Endothelial cell of umbilical vein (primary cell): ENCODE data around the gene SNX5. TPM values are rescaled to one million over a fixed set of nuclear protein-coding genes. Genes with fewer than 3 reads are reported as not detected.

Experiments
- BruUV-seq: library from RNA; stranded (reverse); fragments of 400-500 nt; replicated peaks from 2 replicates; lab custom pipeline; 2021; lab: Mats Ljungman, UMichigan
- CTCF ChIA-PET: fragments of 300-600, 350-600 bp; sonication (Branson Sonifier 250); formaldehyde crosslinking; loops from one replicate; lab custom pipeline; 2021; ENCODE audit warnings: antibody characterized with exemption, inconsistent platforms; lab: Charles Lee
- POLR2A ChIA-PET: fragments of 300-600, 350-600 bp; sonication (Branson Sonifier 250); formaldehyde crosslinking; loops from one replicate; lab custom pipeline; 2021; ENCODE audit warnings: antibody characterized with exemption, inconsistent platforms; lab: Charles Lee
- DNase-seq: peaks from one replicate; pipeline ENCODE4 v3.0.0-alpha.2; 2011; ENCODE audit warnings: low read depth, low spot score
- FAIRE-seq: peaks from 2 replicates; lab custom pipeline; 2011; peaks lifted over from hg19 to GRCh38; lab: Jason Lieb, UNC
- H2AFZ ChIP-seq: 2 replicates; pipeline ENCODE4 v1.6.0; 2012; ENCODE audit warnings: low read depth, low read length, control low read depth, inconsistent platforms
- H3K27ac ChIP-seq: 2 replicates; pipeline ENCODE4 v1.5.1; 2011; ENCODE audit warnings: low read depth, mild to moderate bottlenecking, control low read depth, low read length, moderate library complexity; ENCODE audit not compliant: insufficient read depth
- H3K27me3 ChIP-seq, 2 experiments: 2 replicates each; pipeline versions ENCODE4 v1.6.0 to v1.6.1; 2011; ENCODE audit warnings: low read length in 2 of 2, mixed read lengths in 1 of 2; ENCODE audit not compliant: control insufficient read depth in 2 of 2, insufficient read depth in 2 of 2
- H3K36me3 ChIP-seq, 2 experiments: 2 replicates in 1 of 2; 3 replicates in 1 of 2; pipeline ENCODE4 v1.5.1; 2011; ENCODE audit warnings: low read length in 2 of 2, mild to moderate bottlenecking in 1 of 2, moderate library complexity in 1 of 2; ENCODE audit not compliant: control insufficient read depth in 2 of 2, insufficient read depth in 2 of 2; ENCODE audit errors: extremely low read depth in 1 of 2
- H3K4me1 ChIP-seq: 3 replicates; pipeline ENCODE4 v1.5.1; 2011; ENCODE audit warnings: mild to moderate bottlenecking, low read length; ENCODE audit not compliant: control insufficient read depth, insufficient read depth; ENCODE audit errors: extremely low read depth
- H3K4me2 ChIP-seq: 2 replicates; pipeline ENCODE4 v1.6.1; 2011; ENCODE audit warnings: low read length, control low read depth, mixed read lengths; ENCODE audit not compliant: insufficient read depth
- H3K4me3 ChIP-seq, 3 experiments: fragments of 200-600 bp in 1 of 3; sonication (generic), shearing (Covaris generic) in 1 of 3; replicated peaks in 1 of 3; 2 replicates each; pipeline ENCODE4 v1.5.1; 2011 to 2016; ENCODE audit warnings: control low read depth in 3 of 3, low read length in 3 of 3, mild to moderate bottlenecking in 2 of 3, inconsistent platforms in 1 of 3, low read depth in 1 of 3, moderate library complexity in 1 of 3; ENCODE audit not compliant: insufficient read depth in 1 of 3
- H3K79me2 ChIP-seq: 2 replicates; pipeline ENCODE4 v1.6.0; 2012; ENCODE audit warnings: low read length, inconsistent platforms; ENCODE audit not compliant: control insufficient read depth, insufficient read depth
- H3K9ac ChIP-seq: replicated peaks from 2 replicates; pipeline ENCODE3; 2011; ENCODE audit warnings: low read length, control low read depth; ENCODE audit not compliant: insufficient read depth; ENCODE audit errors: extremely low read depth
- H3K9me1 ChIP-seq: replicated peaks from 3 replicates; pipeline ENCODE4 v1.6.0; 2011; ENCODE audit warnings: mild to moderate bottlenecking, low read length; ENCODE audit not compliant: control insufficient read depth, insufficient read depth; ENCODE audit errors: extremely low read depth
- H3K9me3 ChIP-seq: replicated peaks from 2 replicates; pipeline ENCODE4 v1.5.1; 2012; ENCODE audit warnings: low read length, inconsistent platforms; ENCODE audit not compliant: control insufficient read depth, insufficient read depth
- H4K20me1 ChIP-seq: replicated peaks from 2 replicates; pipeline ENCODE3; 2011; ENCODE audit warnings: mild to moderate bottlenecking, low read length; ENCODE audit not compliant: control insufficient read depth, insufficient read depth; ENCODE audit errors: extremely low read depth
- EZH2 ChIP-seq: IDR thresholded peaks from 2 replicates; pipeline ENCODE4 v1.6.1; 2012; ENCODE audit warnings: borderline replicate concordance, low read depth, mild to moderate bottlenecking, moderate library complexity, low read length, inconsistent platforms; ENCODE audit not compliant: severe bottlenecking
- FOS ChIP-seq: IDR thresholded peaks from 2 replicates; pipeline ENCODE4 v1.6.1; 2011; ENCODE audit warnings: mild to moderate bottlenecking, low read length, moderate library complexity, borderline replicate concordance; ENCODE audit not compliant: insufficient read depth
- GATA2 ChIP-seq: IDR thresholded peaks from 2 replicates; pipeline ENCODE4 v1.7.0; 2011; ENCODE audit warnings: low read depth, mild to moderate bottlenecking, moderate library complexity, mixed read lengths, low read length; ENCODE audit not compliant: insufficient read length, insufficient read depth
- JUN ChIP-seq: IDR thresholded peaks from 2 replicates; pipeline ENCODE4 v1.6.1; 2011; ENCODE audit warnings: borderline replicate concordance, low read depth; ENCODE audit not compliant: insufficient read length, insufficient read depth
- MAX ChIP-seq: IDR thresholded peaks from 2 replicates; pipeline ENCODE4 v1.6.1; 2011; ENCODE audit not compliant: insufficient read depth, insufficient read length
- MYC ChIP-seq: IDR thresholded peaks from one replicate; pipeline ENCODE4 v1.6.1; 2011; ENCODE audit warnings: mild to moderate bottlenecking, low read depth, low read length
- POLR2A ChIP-seq: IDR thresholded peaks from 2 replicates; pipeline ENCODE4 v1.6.1; 2012; ENCODE audit warnings: low read depth, mild to moderate bottlenecking, control low read depth, low read length
- POLR2AphosphoS5 ChIP-seq: IDR thresholded peaks from 2 replicates; pipeline ENCODE4 v1.6.1; 2012; ENCODE audit warnings: low read depth, mild to moderate bottlenecking, control low read depth, low read length, moderate library complexity; ENCODE audit not compliant: insufficient read depth
- dilution Hi-C: fragments of 300-500 bp; cut with MboI; formaldehyde crosslinking; loops from one replicate; pipeline ENCODE4 v1.15.0; 2019; ENCODE audit warnings: low sequenced_read_pairs; ENCODE audit not compliant: extremely low pct_ligation_motif_present
- intact Hi-C: fragments of 100-400 bp; cut with micrococcal nuclease; formaldehyde crosslinking; loops from one replicate; pipeline ENCODE4 v1.10.0; 2022
- polyA plus RNA-seq, 4 experiments: library from polyadenylated mRNA; depleted of rRNA in 3 of 4; stranded (reverse) in 3 of 4; unstranded in 1 of 4; fragments of >200 nt; gene quantifications; 2 replicates each; pipeline versions ENCODE4 v1.2.1 to v1.2.3, GENCODE V29; 2011 to 2012; ENCODE audit warnings: missing spikeins in 1 of 4
- total RNA-seq: library from RNA; stranded (reverse); gene quantifications from 2 replicates; pipeline ENCODE4 v1.2.3, GENCODE V29; 2021
- TF ChIP-seq, protein P1 (sequence below), 2 donors: IDR thresholded peaks; 1 replicate in 1 of 2; 2 replicates in 1 of 2; pipeline ENCODE4 v1.5.1; 2011; ENCODE audit warnings: low read length in 2 of 2, mild to moderate bottlenecking in 2 of 2, moderate library complexity in 2 of 2, control low read depth in 1 of 2, inconsistent platforms in 1 of 2, low read depth in 1 of 2; ENCODE audit not compliant: insufficient read depth in 1 of 2; ENCODE audit errors: extremely low read depth in 1 of 2

Gene SNX5
- total and polyA plus RNA-seq, 2 donors (not counting 3 experiments of a cell fraction or from before 2014, with no cell fraction given), result 76.2 to 121 TPM

- Histone ChIP-seq H3K9me1 (no peaks in the 10 kb centered on the region), H3K79me2 (peaks cover 33% of the 10 kb centered on the region), H3K9me3 (no peaks in the 10 kb centered on the region), H3K27ac (no peak overlapping the region), H3K4me1 (no peaks in the 10 kb centered on the region), H3K9ac (no peak overlapping the region), H3K4me3 (no peak overlapping the region), H3K27me3 (no peaks in the 10 kb centered on the region), H2AFZ (no peak overlapping the region), H4K20me1 (no peaks in the 10 kb centered on the region), H3K36me3 (peaks cover 45 to 63% of the 10 kb centered on the region in 2 experiments), H3K4me2 (no peak overlapping the region)
- POLR2A ChIA-PET, result no interaction called here
- CTCF ChIA-PET, result interaction anchor here (1.6 to 2.0 kb wide), 2 partner anchors 12 to 20 kb away, joined by 5 to 7 read pairs; no protein-coding TSS in a partner anchor
- dilution Hi-C loops (no loop called here), intact Hi-C loops (no loop called here)
- no peak for FAIRE-seq
- DNase-seq, result no peak
- no TSS peak for BruUV-seq
- no peak for TF ChIP-seq POLR2AphosphoS5
- no peak for TF ChIP-seq MAX
Observed at GRCh38 chr20:17946040-17946439, 22.6 kb downstream of the SNX5 start.

DNA sequence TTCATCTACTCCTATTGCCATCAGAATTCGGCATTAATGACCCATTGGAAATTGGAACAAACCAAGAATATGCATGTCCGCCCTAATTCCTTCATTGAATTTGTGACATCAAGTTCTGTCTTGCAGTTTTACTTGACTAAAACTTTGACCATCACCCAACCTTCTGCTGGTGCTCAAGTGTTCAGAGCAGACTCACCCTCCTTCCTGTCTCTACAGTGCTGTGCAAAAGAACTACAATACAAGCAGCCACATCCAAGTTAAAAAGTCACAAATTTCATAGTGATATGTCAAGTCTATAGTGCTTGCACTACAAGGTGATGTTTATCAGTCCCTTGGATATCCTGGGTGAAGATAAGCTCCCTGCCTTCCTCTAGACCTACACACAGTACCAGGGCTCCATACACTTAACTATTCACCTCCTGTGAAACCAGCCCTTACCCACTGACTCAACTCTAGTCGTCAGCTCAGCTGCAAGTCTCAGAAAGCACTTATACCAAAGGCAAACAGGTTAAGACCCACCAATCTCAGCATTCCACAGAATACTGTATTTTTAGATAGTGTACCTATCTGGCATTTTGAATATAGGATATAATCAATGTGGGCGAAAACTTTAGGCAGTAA, 23.6 kb downstream of the SNX5 start:
- BruUV-seq, result no TSS peak
- DNase-seq (no peak), FAIRE-seq (no peak)
- Histone ChIP-seq H3K4me2 (no peak overlapping the region), H3K4me1 (no peaks in the 10 kb centered on the region), H4K20me1 (no peaks in the 10 kb centered on the region), H3K9me3 (no peaks in the 10 kb centered on the region), H3K27me3 (no peaks in the 10 kb centered on the region), H3K9ac (no peak overlapping the region), H3K27ac (no peak overlapping the region), H3K79me2 (peaks cover 25% of the 10 kb centered on the region), H3K4me3 (no peak overlapping the region), H2AFZ (no peak overlapping the region), H3K36me3 (peaks cover 46 to 53% of the 10 kb centered on the region in 2 experiments), H3K9me1 (no peaks in the 10 kb centered on the region)
- TF ChIP-seq JUN (no peak), MAX (no peak), GATA2 (no peak), MYC (no peak), POLR2AphosphoS5 (no peak), EZH2 (no peak), POLR2A (no peak), FOS (no peak)
- TF ChIP-seq, protein P1, sequence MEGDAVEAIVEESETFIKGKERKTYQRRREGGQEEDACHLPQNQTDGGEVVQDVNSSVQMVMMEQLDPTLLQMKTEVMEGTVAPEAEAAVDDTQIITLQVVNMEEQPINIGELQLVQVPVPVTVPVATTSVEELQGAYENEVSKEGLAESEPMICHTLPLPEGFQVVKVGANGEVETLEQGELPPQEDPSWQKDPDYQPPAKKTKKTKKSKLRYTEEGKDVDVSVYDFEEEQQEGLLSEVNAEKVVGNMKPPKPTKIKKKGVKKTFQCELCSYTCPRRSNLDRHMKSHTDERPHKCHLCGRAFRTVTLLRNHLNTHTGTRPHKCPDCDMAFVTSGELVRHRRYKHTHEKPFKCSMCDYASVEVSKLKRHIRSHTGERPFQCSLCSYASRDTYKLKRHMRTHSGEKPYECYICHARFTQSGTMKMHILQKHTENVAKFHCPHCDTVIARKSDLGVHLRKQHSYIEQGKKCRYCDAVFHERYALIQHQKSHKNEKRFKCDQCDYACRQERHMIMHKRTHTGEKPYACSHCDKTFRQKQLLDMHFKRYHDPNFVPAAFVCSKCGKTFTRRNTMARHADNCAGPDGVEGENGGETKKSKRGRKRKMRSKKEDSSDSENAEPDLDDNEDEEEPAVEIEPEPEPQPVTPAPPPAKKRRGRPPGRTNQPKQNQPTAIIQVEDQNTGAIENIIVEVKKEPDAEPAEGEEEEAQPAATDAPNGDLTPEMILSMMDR (IDR thresholded peaks at IDR 0.05; ENCODE audit: extremely low read depth in 1 of 2, insufficient read depth in 1 of 2, low read depth in 1 of 2, low read length in 2 of 2), result no peak
- dilution Hi-C loops, result no loop called here
- POLR2A ChIA-PET, result interaction anchor here (0.6 kb wide), 1 partner anchor 51 kb away, joined by 3 read pairs; no protein-coding TSS in a partner anchor
- intact Hi-C loops, result no loop called here
- CTCF ChIA-PET, result interaction anchor here (1.2 to 2.0 kb wide), 3 partner anchors 11 to 21 kb away, joined by 4 to 7 read pairs (median 5); no protein-coding TSS in a partner anchor
